Ishikawa (cell line): ENCODE measurements around the gene ANKDD1A.

Source experiments
- CEBPB ChIP-seq: IDR thresholded peaks from 2 replicates; pipeline ENCODE4 v1.6.1; 2012
- CREB1 ChIP-seq: IDR thresholded peaks from 2 replicates; pipeline ENCODE4 v1.6.1; 2012; ENCODE audit warnings: low read depth
- EP300 ChIP-seq: IDR thresholded peaks from 2 replicates; pipeline ENCODE4 v1.6.1; 2012; ENCODE audit warnings: borderline replicate concordance
- RAD21 ChIP-seq: IDR thresholded peaks from 2 replicates; pipeline ENCODE4 v1.6.1; 2012; ENCODE audit warnings: low read depth
- REST ChIP-seq: IDR thresholded peaks from 2 replicates; pipeline ENCODE4 v1.6.1; 2012; ENCODE audit warnings: low read depth, mild to moderate bottlenecking
- TCF12 ChIP-seq: IDR thresholded peaks from 2 replicates; pipeline ENCODE4 v1.6.1; 2012; ENCODE audit warnings: low read depth
- TEAD4 ChIP-seq: IDR thresholded peaks from 2 replicates; pipeline ENCODE4 v1.6.1; 2012
- TF ChIP-seq, protein P1 (sequence below): IDR thresholded peaks from 2 replicates; pipeline ENCODE4 v1.6.1; 2012

DNA sequence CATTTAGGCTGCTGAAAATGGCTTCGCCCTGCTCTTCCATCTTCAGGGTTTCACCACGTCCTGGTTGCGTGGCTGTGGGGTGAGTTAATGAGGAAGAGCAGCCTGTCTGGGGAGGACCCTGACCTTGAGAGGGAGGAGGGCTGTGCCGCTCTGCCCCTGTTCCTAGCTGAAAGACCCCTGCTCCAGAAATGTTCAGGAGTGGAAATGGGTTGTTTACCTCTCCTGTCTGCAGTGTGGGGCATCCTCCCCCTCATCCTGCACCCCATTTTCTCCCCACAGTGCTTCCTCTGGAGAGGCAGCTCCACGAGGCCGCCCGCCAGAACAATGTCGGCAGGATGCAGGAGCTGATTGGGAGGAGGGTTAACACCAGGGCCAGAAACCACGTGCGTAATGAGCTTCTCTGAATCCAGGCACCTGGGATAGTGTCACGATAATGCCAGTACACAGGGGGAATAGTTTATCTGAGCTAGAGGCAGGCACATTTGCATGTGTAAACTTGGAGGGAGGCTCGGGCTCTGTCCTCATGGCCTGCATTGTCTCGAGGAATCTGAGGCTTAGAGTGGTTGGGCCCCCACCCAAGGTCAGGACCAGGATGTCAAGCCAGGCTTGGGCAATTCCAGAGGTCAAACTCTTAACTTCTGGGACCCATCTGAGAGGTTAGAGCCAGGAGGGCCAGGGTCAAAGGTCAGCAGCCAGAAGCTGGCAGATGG, 4.0 kb downstream of the ANKDD1A start:
- TF ChIP-seq, protein P1, sequence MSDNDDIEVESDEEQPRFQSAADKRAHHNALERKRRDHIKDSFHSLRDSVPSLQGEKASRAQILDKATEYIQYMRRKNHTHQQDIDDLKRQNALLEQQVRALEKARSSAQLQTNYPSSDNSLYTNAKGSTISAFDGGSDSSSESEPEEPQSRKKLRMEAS, result no peak
- no peak for TF ChIP-seq RAD21
- TF ChIP-seq CEBPB, result no peak
- no peak for TF ChIP-seq TCF12
- no peak for TF ChIP-seq CREB1
- no peak for TF ChIP-seq EP300
- TF ChIP-seq REST, result no peak
- TF ChIP-seq TEAD4, result no peak
